ENCODE results near the gene PHLDB2. TPM values are rescaled to one million over a fixed set of nuclear protein-coding genes. Genes with fewer than 3 reads are reported as not detected.

The PHLDB2 gene
- total RNA-seq, 1 donor from 2014 or later, result 36.9 TPM

GRCh38 chr3:112004187-112004586 is 145.1 kb downstream of the PHLDB2 start:
- DNase-seq (ENCODE audit: low read depth), result no peak
- no peak overlapping the region for H3K4me3 ChIP-seq (ENCODE audit: low read depth, low read length)
- TF ChIP-seq CTCF (conservative IDR thresholded peaks at IDR 0.05; ENCODE audit: low read depth, low read length), result no peak

- no peak for TF ChIP-seq CTCF (conservative IDR thresholded peaks at IDR 0.05; ENCODE audit: low read depth, low read length)
- H3K4me3 ChIP-seq (ENCODE audit: low read depth, low read length), result no peak overlapping the region
- no peak for DNase-seq (ENCODE audit: low read depth)
Measured at GRCh38 chr3:112004669-112005068, 145.6 kb downstream of the PHLDB2 start.

- no peak overlapping the region for H3K4me3 ChIP-seq (ENCODE audit: low read depth, low read length)
- no peak for TF ChIP-seq CTCF (conservative IDR thresholded peaks at IDR 0.05; ENCODE audit: low read depth, low read length)
- no peak for DNase-seq (ENCODE audit: low read depth)
Measured at GRCh38 chr3:112005091-112005672, 146.1 kb downstream of the PHLDB2 start.

- no peak for DNase-seq (ENCODE audit: low read depth)
- TF ChIP-seq CTCF (conservative IDR thresholded peaks at IDR 0.05; ENCODE audit: low read depth, low read length), result no peak
- no peak overlapping the region for H3K4me3 ChIP-seq (ENCODE audit: low read depth, low read length)
Measured at GRCh38 chr3:112007633-112008032, 148.6 kb downstream of the PHLDB2 start.

GRCh38 chr3:112009670-112010069 is 150.6 kb downstream of the PHLDB2 start:
- TF ChIP-seq CTCF (conservative IDR thresholded peaks at IDR 0.05; ENCODE audit: low read depth, low read length), result no peak
- no peak overlapping the region for H3K4me3 ChIP-seq (ENCODE audit: low read depth, low read length)
- no peak for DNase-seq (ENCODE audit: low read depth)

- H3K4me3 ChIP-seq (ENCODE audit: low read depth, low read length), result no peak overlapping the region
- no peak for TF ChIP-seq CTCF (conservative IDR thresholded peaks at IDR 0.05; ENCODE audit: low read depth, low read length)
- no peak for DNase-seq (ENCODE audit: low read depth)
Measured at GRCh38 chr3:112010636-112011035, 151.6 kb downstream of the PHLDB2 start.

- no peak for TF ChIP-seq CTCF (conservative IDR thresholded peaks at IDR 0.05; ENCODE audit: low read depth, low read length)
- peak; percentile 50 for DNase-seq (ENCODE audit: low read depth)
- no peak overlapping the region for H3K4me3 ChIP-seq (ENCODE audit: low read depth, low read length)
Measured at GRCh38 chr3:112011376-112011940, 152.4 kb downstream of the PHLDB2 start.
